BLaER1 treated with 17β-estradiol and CSF1 and Interleukin-3, amounts not matched to agents 10 nM and 100 nM (cell line): ENCODE measurements around the gene TSTD1.
A peak's percentile ranks its signal among the peaks of the same experiment; 100 is the strongest.

Experiments used
- H3K27ac ChIP-seq, 11 experiments: shearing (Covaris generic); formaldehyde crosslinking; 2 replicates each; pipeline ENCODE4 v1.8.1; 2022
- H3K27me3 ChIP-seq, 11 experiments: shearing (Covaris generic); formaldehyde crosslinking; 2 replicates each; pipeline ENCODE4 v1.8.1; 2022
- H3K36me3 ChIP-seq, 11 experiments: shearing (Covaris generic); formaldehyde crosslinking; 2 replicates each; pipeline ENCODE4 v1.8.1; 2022
- H3K4me1 ChIP-seq, 10 experiments: shearing (Covaris generic); formaldehyde crosslinking; 2 replicates each; pipeline ENCODE4 v1.8.1; 2022
- H3K4me2 ChIP-seq, 11 experiments: shearing (Covaris generic); formaldehyde crosslinking; 2 replicates each; pipeline ENCODE4 v1.8.1; 2022
- H3K4me3 ChIP-seq, 10 experiments: shearing (Covaris generic); formaldehyde crosslinking; 2 replicates each; pipeline ENCODE4 v1.8.1; 2022
- H3K9ac ChIP-seq, 11 experiments: shearing (Covaris generic); formaldehyde crosslinking; 2 replicates each; pipeline ENCODE4 v1.8.1; 2022
- H3K9me3 ChIP-seq, 11 experiments: shearing (Covaris generic); formaldehyde crosslinking; replicated peaks in 1 of 11; 2 replicates each; pipeline ENCODE4 v1.8.1; 2022
- H4K20me1 ChIP-seq, 11 experiments: shearing (Covaris generic); formaldehyde crosslinking; 2 replicates each; pipeline ENCODE4 v1.8.1; 2022
- Cebpa-rat ChIP-seq, 11 experiments: shearing (Covaris generic); IDR thresholded peaks; 2 replicates each; pipeline ENCODE4 v1.8.1; 2022

Gene TSTD1

DNA sequence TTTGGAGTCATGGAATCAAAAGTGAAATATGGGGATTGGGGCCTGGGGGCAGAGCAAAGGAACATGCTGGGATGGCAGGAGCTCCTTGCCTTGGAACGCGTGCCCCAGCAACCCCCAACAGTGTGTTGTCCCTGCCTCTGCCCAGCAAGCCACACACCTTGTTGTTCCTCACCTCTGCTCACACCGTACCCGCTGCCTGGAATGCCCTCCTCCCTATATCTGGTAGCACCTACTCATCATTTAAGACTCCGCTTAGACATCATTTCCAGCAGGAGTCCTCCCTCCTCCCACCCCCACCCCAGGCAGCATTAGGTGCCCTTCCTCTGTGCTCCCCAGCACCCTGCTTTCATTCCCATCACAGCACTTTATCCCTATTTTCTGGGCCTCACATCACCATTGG lies 42.8 kb upstream of the TSTD1 start:
- Histone ChIP-seq H3K9ac (no peak overlapping the region; a peak in 1 of 22 replicates), H3K27me3 (no peaks in the 10 kb centered on the region), H3K4me1 (peaks cover 0 to 74% (median 22%) of the 10 kb centered on the region in 10 experiments; a peak in 13 of 20 replicates), H3K4me3 (no peak overlapping the region), H3K9me3 (no peaks in the 10 kb centered on the region), H4K20me1 (no peaks in the 10 kb centered on the region), H3K27ac (peak overlapping the region in 2 of 11 experiments; percentile 4 to 17; a peak in 1 of 22 replicates), H3K4me2 (peak overlapping the region in 5 of 11 experiments; percentile 6 to 80 (median 66); a peak in 7 of 22 replicates), H3K36me3 (no peaks in the 10 kb centered on the region)
- TF ChIP-seq Cebpa-rat (IDR thresholded peaks at IDR 0.05) = no peak

DNA sequence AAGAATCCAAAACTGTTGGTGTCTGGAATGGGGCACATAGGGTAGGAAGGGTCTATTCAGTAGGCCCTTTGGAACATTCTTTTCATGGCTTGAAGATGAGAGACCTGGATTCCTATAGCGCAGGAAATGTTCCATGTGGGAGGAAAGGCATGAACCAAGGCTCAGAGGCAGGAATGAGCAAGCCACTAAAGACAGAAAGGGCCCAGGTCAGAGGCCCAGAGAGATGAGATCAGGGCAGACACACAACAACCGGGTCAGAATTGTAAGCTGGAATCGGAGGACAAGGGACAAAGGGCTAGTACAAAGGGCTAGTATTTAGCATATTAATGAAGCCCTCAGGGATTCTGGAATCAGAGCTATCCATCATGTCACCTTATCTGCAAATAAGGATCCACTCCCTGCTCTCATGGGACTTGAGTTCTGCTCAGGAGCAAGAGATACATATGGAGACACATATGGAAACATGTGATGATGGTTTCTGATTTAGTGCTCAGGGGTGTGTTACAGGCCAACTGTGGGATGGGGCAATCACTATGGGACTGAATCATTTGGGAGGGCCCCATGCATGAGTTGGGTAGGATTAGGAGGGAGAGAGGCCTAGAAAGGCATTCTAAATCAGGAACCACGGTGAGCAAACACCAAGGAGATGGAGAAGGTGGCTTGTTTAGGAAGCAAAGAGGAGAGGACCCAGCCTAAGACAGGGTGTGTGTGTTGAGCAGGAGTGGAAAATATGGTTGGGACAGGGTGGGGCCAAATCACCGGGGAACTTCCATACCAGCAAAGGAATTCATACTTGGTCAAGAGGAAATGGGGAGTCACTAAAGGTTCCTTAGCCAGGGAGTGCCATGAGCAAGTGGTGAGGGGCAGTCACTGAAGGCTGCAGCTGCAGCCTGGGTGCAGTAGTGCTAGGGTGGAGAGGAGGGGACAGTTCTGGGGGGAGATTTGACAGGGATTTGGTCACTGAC lies 42.0 kb upstream of the TSTD1 start:
- Histone ChIP-seq H4K20me1 (no peaks in the 10 kb centered on the region), H3K4me1 (peaks cover 0 to 66% (median 22%) of the 10 kb centered on the region in 10 experiments; a peak in 13 of 20 replicates), H3K27me3 (no peaks in the 10 kb centered on the region), H3K9me3 (no peaks in the 10 kb centered on the region), H3K4me3 (no peak overlapping the region), H3K4me2 (peak overlapping the region in 5 of 11 experiments; percentile 6 to 80 (median 56); a peak in 8 of 22 replicates), H3K9ac (no peak overlapping the region; a peak in 1 of 22 replicates), H3K27ac (peak overlapping the region in 2 of 11 experiments; percentile 4 to 17; a peak in 2 of 22 replicates), H3K36me3 (no peaks in the 10 kb centered on the region)
- no peak for TF ChIP-seq Cebpa-rat (IDR thresholded peaks at IDR 0.05)

GRCh38 chr1:161079436-161080110 lies 40.8 kb upstream of the TSTD1 start:
- TF ChIP-seq Cebpa-rat (IDR thresholded peaks at IDR 0.05) = no peak
- Histone ChIP-seq H4K20me1 (no peaks in the 10 kb centered on the region), H3K9me3 (no peaks in the 10 kb centered on the region), H3K4me1 (peaks cover 0 to 58% (median 17%) of the 10 kb centered on the region in 10 experiments; a peak in 13 of 20 replicates), H3K4me3 (no peak overlapping the region), H3K4me2 (peak overlapping the region in 3 of 11 experiments; percentile 4 to 66 (median 56); a peak in 4 of 22 replicates), H3K27ac (no peak overlapping the region), H3K27me3 (no peaks in the 10 kb centered on the region), H3K9ac (no peak overlapping the region), H3K36me3 (no peaks in the 10 kb centered on the region)

DNA sequence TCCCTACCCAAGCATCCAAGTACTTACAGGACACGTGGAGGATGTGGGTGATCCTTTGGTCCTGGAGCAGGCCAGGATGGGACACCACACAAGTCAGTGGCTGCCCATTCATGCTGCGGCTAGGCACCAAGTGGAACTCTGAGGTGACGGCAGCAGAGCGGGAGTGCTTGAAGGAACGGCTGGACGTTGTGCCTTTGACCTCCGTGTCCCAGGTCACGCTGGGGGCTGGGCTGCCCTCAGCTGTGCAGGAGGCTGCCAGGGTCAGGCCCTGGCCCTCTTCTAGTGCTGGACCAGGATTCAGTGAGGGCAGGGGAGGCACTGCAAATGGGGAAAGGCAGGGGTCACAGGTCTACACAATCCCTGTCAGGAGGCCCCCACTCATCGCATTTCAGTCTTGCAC lies 38.7 kb upstream of the TSTD1 start:
- Histone ChIP-seq H3K27ac (no peak overlapping the region), H3K9ac (no peak overlapping the region), H3K9me3 (no peaks in the 10 kb centered on the region), H3K4me2 (no peak overlapping the region), H3K4me1 (peaks cover 0 to 58% (median 16%) of the 10 kb centered on the region in 10 experiments; a peak in 11 of 20 replicates), H4K20me1 (no peaks in the 10 kb centered on the region), H3K27me3 (no peaks in the 10 kb centered on the region), H3K4me3 (no peak overlapping the region), H3K36me3 (no peaks in the 10 kb centered on the region)
- no peak for TF ChIP-seq Cebpa-rat (IDR thresholded peaks at IDR 0.05)

DNA sequence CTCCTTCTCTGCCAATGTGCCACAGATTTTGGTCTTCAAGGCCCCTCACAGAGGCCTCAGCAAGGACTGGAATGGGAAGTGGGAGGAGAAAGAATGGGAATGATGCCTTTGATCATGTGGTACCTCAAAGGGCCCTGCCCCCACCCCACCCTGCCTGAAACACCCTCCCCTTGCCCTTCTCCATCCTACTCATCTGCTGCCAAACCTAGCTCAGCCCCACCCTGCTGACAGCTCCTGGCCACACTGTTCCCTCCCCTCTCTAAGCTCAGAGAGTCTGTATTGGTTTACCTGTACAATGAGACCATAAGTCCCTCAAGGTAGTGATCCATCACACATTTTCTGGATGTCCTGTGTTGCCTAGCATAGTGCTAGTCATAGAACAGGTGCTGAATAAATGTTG lies 37.6 kb upstream of the TSTD1 start:
- TF ChIP-seq Cebpa-rat (IDR thresholded peaks at IDR 0.05) = no peak
- Histone ChIP-seq H3K27ac (no peak overlapping the region), H3K4me1 (peaks cover 8 to 58% (median 23%) of the 10 kb centered on the region in 10 experiments), H3K9me3 (no peaks in the 10 kb centered on the region), H3K27me3 (no peaks in the 10 kb centered on the region), H3K4me2 (no peak overlapping the region), H3K36me3 (no peaks in the 10 kb centered on the region), H3K9ac (no peak overlapping the region), H4K20me1 (no peaks in the 10 kb centered on the region), H3K4me3 (no peak overlapping the region)

DNA sequence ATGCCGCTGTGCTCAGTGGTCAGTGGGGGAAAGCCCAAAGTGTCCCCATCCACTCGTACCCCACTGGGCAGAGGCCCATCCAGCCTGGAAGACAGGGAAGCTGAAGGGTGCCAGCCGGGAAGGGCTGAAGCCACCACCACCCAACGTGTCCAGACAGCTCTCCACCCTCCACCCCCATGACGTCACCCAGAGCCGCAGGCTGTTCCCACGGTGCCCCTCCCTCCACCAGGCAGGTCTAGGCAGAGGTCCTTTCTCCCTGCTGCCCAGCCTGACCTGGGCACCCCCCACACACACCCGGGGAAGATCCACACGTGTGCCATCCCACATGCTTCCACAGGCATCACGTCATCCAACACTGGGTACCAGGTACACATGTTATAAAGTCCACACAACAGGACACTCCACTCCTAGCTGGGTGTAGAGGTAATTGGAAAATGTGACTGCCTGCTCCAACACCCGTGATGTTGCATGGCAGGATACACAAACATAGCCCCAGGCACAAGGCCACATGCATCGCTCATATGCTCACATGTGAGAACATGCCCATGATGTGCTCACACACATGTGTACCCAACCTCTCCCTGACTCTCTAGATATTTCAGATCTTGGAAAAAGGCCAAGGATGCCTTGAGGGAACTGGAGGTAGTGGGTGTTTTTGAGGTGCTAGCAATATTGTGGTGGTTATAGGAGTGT lies 36.1 kb upstream of the TSTD1 start:
- no peaks in the 10 kb centered on the region for H3K27me3 ChIP-seq
- H3K4me1 ChIP-seq = peaks cover 24 to 58% (median 36%) of the 10 kb centered on the region in 10 experiments
- TF ChIP-seq Cebpa-rat (IDR thresholded peaks at IDR 0.05) = no peak
- H3K9ac ChIP-seq = no peak overlapping the region
- H3K4me2 ChIP-seq = peak overlapping the region in 4 of 11 experiments; percentile 16 to 61 (median 50); a peak in 4 of 22 replicates
- no peaks in the 10 kb centered on the region for H4K20me1 ChIP-seq
- peaks cover 0 to 9% (median 6%) of the 10 kb centered on the region in 11 experiments; a peak in 5 of 22 replicates for H3K9me3 ChIP-seq
- no peak overlapping the region for H3K4me3 ChIP-seq
- H3K36me3 ChIP-seq = no peaks in the 10 kb centered on the region
- no peak overlapping the region; a peak in 1 of 22 replicates for H3K27ac ChIP-seq

DNA sequence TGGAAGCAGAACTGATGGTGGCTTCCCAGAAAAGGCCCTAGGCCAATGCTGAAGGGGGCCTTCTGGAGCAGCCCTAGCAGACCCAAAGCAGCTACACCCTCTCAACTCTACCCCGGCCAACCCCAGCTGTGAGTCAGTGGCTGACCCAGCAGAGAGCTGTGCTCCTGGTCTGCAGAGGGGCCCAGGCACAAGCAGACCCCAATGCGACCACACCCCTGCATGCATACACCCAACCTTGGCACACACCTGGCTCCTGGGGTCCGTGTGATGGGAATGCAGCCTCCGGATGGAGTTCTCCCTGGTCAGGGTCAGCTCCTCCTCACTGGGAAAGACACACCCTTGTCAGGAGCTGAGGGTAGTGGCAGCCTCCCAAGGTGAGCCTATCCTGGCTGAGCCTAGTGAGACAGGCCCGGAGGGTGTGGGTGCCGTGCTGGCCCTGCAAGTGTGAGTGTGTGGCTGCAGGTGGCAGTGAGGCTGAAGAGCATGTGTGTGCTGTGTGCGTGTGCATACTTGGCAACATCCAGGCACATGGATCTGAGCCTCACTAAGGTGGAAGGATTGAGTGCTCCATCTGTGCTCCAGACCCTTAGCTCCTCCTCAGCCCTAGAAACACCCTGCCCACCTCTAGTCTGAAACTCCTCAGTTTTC lies 34.8 kb upstream of the TSTD1 start:
- Histone ChIP-seq H3K4me2 (peak overlapping the region in 7 of 11 experiments; percentile 3 to 61 (median 42); a peak in 8 of 22 replicates), H3K4me1 (peaks cover 27 to 51% (median 39%) of the 10 kb centered on the region in 10 experiments), H3K27ac (peak overlapping the region in 2 of 11 experiments; percentile 30 to 44; a peak in 4 of 22 replicates), H4K20me1 (no peaks in the 10 kb centered on the region), H3K4me3 (no peak overlapping the region), H3K9me3 (peaks cover 0 to 9% (median 6%) of the 10 kb centered on the region in 11 experiments; a peak in 5 of 22 replicates), H3K9ac (0 out of 22 replicates have a peak overlapping the region, but pooled peaks of 1 of the 11 experiments have one; percentile 17), H3K36me3 (no peaks in the 10 kb centered on the region), H3K27me3 (no peaks in the 10 kb centered on the region)
- TF ChIP-seq Cebpa-rat (IDR thresholded peaks at IDR 0.05) = no peak
